Stimulated activated memory B cell treated with anti-CD40 and anti-IgM and Interleukin-4, amounts not matched to agents 10 μg/mL and 1 μg/mL and 100 μg/mL, for 72 hours (primary cell): Measurements from ENCODE around the gene BCL7B.
"Not testable (repeated sequence)": the region's sequence is repeated elsewhere in the genome, so short reads cannot be mapped to it uniquely, and the experiment has no call there.

Source experiments
- ATAC-seq: fragments of 150-1000 bp; cut with Tn5 transposase; 2 replicates; pipeline ENCODE4 v1.10.0; 2021
- H3K27ac Mint-ChIP-seq: one replicate; pipeline ENCODE4 v1.8.0; 2022; ENCODE audit warnings: mild to moderate bottlenecking, mixed read lengths
- H3K27me3 Mint-ChIP-seq: one replicate; pipeline ENCODE4 v1.8.0; 2022; ENCODE audit warnings: mixed read lengths
- H3K36me3 Mint-ChIP-seq: one replicate; pipeline ENCODE4 v1.8.0; 2022; ENCODE audit warnings: mixed read lengths
- H3K4me1 Mint-ChIP-seq: one replicate; pipeline ENCODE4 v1.8.0; 2022; ENCODE audit warnings: mixed read lengths
- H3K4me3 Mint-ChIP-seq: one replicate; pipeline ENCODE4 v1.8.0; 2022; ENCODE audit warnings: mild to moderate bottlenecking, moderate library complexity, mixed read lengths
- H3K9me3 Mint-ChIP-seq: one replicate; pipeline ENCODE4 v1.8.0; 2022; ENCODE audit warnings: mixed read lengths

BCL7B gene

GRCh38 chr7:73526896-73527821 is 30.3 kb downstream of the BCL7B start:
- Mint-ChIP-seq H3K36me3 (peaks cover 2% of the 10 kb centered on the region), H3K9me3 (no peaks in the 10 kb centered on the region), H3K27ac (peak overlapping the region; percentile 81), H3K4me1 (peaks cover 32% of the 10 kb centered on the region), H3K27me3 (no peaks in the 10 kb centered on the region), H3K4me3 (peak overlapping the region; percentile 6)
- no peak for ATAC-seq

GRCh38 chr7:73526158-73526494 is 31.4 kb downstream of the BCL7B start:
- Mint-ChIP-seq H3K27ac (peak overlapping the region; percentile 83), H3K4me1 (peaks cover 34% of the 10 kb centered on the region), H3K4me3 (peak overlapping the region; percentile 77)
- not testable (repeated sequence) for H3K27me3 Mint-ChIP-seq, H3K9me3 Mint-ChIP-seq, ATAC-seq, H3K36me3 Mint-ChIP-seq

DNA sequence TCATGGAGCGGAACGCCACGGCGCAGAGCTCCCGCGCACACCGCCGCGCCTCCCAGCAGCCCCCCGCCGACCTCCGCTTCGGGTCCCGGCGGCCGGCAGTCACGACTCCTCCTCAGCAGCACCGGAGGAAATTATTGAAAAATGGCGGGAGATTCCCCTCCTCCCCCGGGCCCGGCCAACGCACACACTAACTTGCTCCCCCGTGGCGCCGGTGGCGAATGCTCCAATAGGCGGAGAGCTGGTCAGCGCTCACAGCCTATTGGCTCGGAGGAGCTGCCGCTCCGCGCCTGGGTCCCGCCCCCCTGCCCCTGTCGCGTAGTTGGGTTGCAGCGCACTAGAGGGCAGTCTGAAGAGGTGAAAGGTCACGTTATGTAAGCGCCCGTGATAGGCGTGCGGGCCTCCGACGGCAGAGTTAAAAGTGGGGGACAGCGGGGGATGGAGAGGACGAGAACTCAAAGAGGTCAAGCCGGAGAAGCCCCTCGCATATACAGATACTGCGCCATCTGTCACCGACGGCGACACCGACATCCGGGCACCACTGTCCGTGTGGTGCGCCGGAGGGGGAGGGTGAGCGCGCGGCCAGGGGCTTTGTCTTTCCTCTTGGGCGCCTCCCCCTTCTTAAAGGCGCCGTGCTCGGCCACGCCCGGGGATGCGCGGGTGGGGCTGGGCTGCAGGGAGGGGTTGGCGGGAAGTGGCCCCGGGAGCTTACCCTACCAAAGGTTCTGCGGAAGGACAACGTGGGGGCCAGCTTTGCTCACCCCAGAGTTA is 35.2 kb downstream of the BCL7B start, which contains the start of gene BAZ1B:
TSS of gene BAZ1B (minus strand) at position 189 of the 768 bp plus-strand sequence. CDS start 360 bp downstream, outside the sequence.
- peak; percentile 98 for ATAC-seq
- peaks cover 69% of the 10 kb centered on the region for H3K4me1 Mint-ChIP-seq
- H3K9me3 Mint-ChIP-seq: no peaks in the 10 kb centered on the region
- peak within 1 kb of the TSS; percentile 88 for H3K4me3 Mint-ChIP-seq
- peak within 1 kb of the TSS; percentile 89 for H3K27ac Mint-ChIP-seq
- H3K27me3 Mint-ChIP-seq: no peaks in the 10 kb centered on the region
- peaks cover 21% of the 10 kb centered on the region for H3K36me3 Mint-ChIP-seq

DNA sequence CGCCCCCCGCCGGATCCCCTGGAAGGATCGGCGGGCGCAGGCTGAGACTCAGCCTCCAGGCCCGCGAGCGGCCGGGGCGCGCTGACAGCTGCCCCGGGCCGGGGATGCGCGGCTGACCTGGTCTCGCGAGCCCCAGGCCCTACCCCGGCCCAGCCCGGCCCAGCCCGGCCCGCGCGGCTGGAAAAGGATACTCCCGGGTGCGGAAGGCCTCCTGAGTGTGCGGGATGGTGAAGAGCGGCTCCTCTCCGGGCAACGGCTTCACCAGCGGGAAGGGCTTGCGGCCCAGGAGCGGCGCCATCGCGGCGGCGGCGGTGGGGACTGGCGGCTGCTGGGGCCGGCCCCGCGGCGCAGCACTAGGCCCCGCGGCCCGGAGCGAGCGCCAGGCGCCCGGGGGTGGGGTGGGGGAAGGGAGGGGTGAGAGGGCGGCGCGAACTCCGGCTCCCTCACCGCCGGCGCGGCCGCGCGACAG is 35.8 kb downstream of the BCL7B start:
- Mint-ChIP-seq H3K4me3 (peak overlapping the region; percentile 83), H3K27me3 (no peaks in the 10 kb centered on the region), H3K9me3 (no peaks in the 10 kb centered on the region), H3K27ac (peak overlapping the region; percentile 89), H3K4me1 (peaks cover 69% of the 10 kb centered on the region), H3K36me3 (peaks cover 27% of the 10 kb centered on the region)
- ATAC-seq: peak; percentile 78

- Mint-ChIP-seq H3K27me3 (no peaks in the 10 kb centered on the region), H3K36me3 (peaks cover 27% of the 10 kb centered on the region), H3K4me1 (peaks cover 69% of the 10 kb centered on the region), H3K9me3 (no peaks in the 10 kb centered on the region), H3K4me3 (peak overlapping the region; percentile 88), H3K27ac (peak overlapping the region; percentile 85)
- ATAC-seq: no peak
Measured at GRCh38 chr7:73520673-73521635, 36.5 kb downstream of the BCL7B start.

DNA sequence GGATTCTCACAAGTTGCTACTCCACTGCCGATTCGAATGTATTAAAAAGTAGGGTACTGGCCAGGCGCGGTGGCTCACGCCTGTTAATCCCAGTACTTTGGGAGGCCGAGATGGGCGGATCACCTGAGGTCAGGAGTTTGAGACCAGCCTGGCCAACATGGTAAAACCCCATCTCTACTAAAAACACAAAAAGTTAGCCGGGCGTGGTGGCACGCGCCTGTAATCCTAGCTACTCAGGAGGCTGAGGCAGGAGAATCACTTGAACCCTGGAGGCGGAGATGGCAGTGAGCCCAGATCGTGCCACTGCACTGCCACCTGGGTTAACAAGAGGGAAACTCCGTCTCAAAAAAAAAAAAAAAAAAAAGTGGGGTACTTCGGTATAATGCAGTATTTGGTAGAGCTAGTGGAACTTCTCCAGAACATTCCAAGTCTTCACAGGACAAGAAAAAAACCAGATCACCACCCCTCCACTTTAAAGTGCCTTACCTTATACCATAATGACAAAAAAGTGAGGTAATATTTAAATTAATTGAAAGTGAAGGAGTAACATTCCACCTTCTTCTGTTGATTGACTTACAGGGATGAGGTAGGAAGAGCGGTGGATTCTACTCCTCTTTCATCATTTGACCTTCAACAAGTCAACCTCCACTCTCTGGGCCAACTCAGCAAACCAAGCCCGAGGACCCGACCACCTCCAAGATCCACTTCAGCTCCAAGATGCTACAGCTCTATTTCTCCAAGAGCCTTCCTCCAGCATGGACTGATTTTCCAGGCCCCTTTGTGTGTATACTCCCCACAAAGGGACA is 37.4 kb downstream of the BCL7B start:
- ATAC-seq: no peak
- Mint-ChIP-seq H3K4me1 (peaks cover 60% of the 10 kb centered on the region), H3K27me3 (no peaks in the 10 kb centered on the region), H3K27ac (peak overlapping the region; percentile 85), H3K36me3 (peaks cover 29% of the 10 kb centered on the region), H3K9me3 (no peaks in the 10 kb centered on the region), H3K4me3 (peak overlapping the region; percentile 88)

DNA sequence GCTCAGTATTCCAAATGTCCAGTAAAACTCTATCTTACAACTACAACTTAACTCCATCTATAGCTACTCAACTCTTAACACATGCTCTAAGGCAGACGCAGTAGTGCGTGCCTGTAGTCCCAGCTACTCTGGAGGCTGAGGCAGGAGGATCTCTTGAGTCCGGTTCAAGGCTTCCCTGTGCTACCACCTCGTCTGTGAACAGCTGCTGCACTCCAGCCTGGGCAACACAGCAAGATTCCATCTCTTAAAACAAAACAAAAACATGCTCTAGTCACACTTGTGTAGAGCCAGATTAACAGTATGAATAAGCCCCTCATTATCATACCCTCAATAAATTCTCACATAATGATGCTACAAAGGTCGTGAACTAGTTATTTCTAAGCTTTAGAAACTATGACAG is 39.0 kb downstream of the BCL7B start:
- Mint-ChIP-seq H3K27ac (no peak overlapping the region), H3K27me3 (no peaks in the 10 kb centered on the region), H3K9me3 (no peaks in the 10 kb centered on the region), H3K36me3 (peaks cover 42% of the 10 kb centered on the region), H3K4me3 (peak overlapping the region; percentile 1), H3K4me1 (peaks cover 51% of the 10 kb centered on the region)
- no peak for ATAC-seq

DNA sequence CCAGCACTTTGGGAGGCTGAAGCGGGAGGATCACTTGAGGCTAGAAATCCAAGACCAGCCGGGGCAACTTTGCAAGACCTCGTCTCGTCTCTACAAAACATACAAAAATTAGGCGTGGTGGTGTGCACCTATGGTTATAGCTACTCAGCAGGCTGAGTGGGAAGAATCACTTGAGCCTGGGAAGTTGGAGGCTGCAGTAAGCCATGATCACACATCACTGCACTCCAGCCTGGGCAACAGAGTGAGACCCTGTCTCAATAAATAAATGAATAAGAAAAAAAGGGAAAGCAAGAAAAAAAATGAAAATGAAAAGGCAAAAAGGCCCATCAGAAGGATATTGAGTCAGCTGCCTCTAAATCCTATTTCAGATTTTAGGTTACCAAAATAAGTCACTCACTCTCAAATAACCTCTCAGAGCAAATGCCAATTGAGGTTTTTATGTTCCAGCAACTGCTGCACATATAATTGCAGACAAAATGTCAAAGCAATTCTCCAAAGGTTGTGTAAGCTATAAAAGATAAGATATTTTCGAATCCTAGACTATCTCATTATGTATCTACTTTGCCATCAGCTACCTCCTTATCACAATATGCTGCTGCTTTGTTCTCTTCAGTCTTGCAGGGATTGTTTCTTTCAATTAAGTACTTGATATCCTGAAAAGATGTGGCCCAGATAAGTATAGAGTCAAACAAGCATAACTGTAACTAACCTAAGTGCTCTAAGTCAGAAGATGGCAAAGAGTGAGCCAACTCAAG is 40.1 kb downstream of the BCL7B start:
- no peak for ATAC-seq
- Mint-ChIP-seq H3K4me3 (no peak overlapping the region), H3K9me3 (no peaks in the 10 kb centered on the region), H3K4me1 (peaks cover 51% of the 10 kb centered on the region), H3K27ac (no peak overlapping the region), H3K27me3 (no peaks in the 10 kb centered on the region), H3K36me3 (peaks cover 45% of the 10 kb centered on the region)

- ATAC-seq: no peak
- no peaks in the 10 kb centered on the region for H3K27me3 Mint-ChIP-seq
- no peak overlapping the region for H3K27ac Mint-ChIP-seq
- H3K4me1 Mint-ChIP-seq: peaks cover 39% of the 10 kb centered on the region
- no peak overlapping the region for H3K4me3 Mint-ChIP-seq
- peaks cover 48% of the 10 kb centered on the region for H3K36me3 Mint-ChIP-seq
- H3K9me3 Mint-ChIP-seq: no peaks in the 10 kb centered on the region
Measured at GRCh38 chr7:73515178-73515577, 42.3 kb downstream of the BCL7B start.

GRCh38 chr7:73512018-73512780 is 45.3 kb downstream of the BCL7B start:
- peaks cover 10% of the 10 kb centered on the region for H3K4me1 Mint-ChIP-seq
- no peaks in the 10 kb centered on the region for H3K27me3 Mint-ChIP-seq
- H3K4me3 Mint-ChIP-seq: no peak overlapping the region
- peaks cover 56% of the 10 kb centered on the region for H3K36me3 Mint-ChIP-seq
- no peaks in the 10 kb centered on the region for H3K9me3 Mint-ChIP-seq
- H3K27ac Mint-ChIP-seq: no peak overlapping the region
- ATAC-seq: no peak

DNA sequence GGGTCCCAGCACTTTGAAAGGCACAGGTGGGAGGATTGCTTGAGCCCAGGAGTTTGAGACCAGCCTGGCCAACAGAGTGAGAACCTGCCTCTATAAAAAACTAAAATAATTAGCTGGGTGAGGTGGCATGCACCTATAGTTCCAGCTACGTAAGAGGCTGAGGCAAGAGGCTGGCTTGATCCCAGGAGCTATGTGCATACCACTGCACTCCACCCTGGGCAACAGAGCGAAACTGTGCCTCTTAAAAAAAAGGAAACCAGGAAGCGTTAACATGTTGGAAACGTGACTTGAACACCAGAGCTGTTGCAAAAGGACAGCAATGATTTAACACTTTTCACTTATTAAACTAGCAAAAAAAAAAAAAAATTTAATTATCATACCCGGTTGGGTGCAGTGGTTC is 48.0 kb downstream of the BCL7B start:
- H3K4me3 Mint-ChIP-seq: no peak overlapping the region
- no peaks in the 10 kb centered on the region for H3K27me3 Mint-ChIP-seq
- H3K9me3 Mint-ChIP-seq: no peaks in the 10 kb centered on the region
- peaks cover 5% of the 10 kb centered on the region for H3K4me1 Mint-ChIP-seq
- ATAC-seq: no peak
- peaks cover 60% of the 10 kb centered on the region for H3K36me3 Mint-ChIP-seq
- H3K27ac Mint-ChIP-seq: no peak overlapping the region

DNA sequence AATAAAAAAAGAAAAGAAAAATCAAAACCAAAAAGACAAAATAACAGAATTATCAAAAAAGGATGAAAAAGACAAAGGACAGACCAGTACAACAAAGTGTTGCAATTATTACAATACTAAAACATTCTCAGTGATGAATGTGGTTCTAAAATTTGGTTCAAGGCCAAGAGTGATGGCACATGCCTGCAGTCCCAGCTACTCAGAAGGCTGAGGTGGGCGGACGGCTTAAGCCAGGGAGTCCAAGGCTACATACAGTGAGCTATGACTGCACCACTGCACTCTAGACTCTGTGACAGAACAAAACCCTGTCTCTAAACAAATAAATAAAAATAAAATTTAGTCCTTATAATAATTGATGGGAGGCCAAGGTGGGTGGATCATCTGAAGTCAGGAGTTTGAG is 49.9 kb downstream of the BCL7B start:
- no peak overlapping the region for H3K27ac Mint-ChIP-seq
- no peaks in the 10 kb centered on the region for H3K9me3 Mint-ChIP-seq
- no peaks in the 10 kb centered on the region for H3K27me3 Mint-ChIP-seq
- H3K4me3 Mint-ChIP-seq: no peak overlapping the region
- no peak for ATAC-seq
- peaks cover 63% of the 10 kb centered on the region for H3K36me3 Mint-ChIP-seq
- H3K4me1 Mint-ChIP-seq: no peaks in the 10 kb centered on the region

DNA sequence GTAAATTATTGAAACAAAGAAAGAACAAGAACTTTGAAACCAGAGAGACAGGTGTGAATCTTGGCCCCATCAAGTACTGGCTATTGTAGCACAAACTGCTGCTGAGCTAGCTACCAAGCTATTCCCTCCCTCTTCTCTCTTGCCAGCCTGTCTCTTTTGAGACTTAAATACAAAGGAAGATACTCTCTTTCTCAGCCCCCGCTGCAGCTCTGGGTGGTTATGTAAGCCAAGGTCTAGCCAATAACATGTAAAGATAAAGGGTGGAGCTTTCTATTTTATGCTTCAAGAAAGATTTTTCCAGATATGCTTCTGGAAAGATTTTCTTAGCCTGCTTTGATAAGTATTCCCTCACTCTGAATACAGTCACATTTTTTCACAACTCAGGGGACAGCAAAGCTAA is 52.6 kb downstream of the BCL7B start:
- H3K4me3 Mint-ChIP-seq: no peak overlapping the region
- H3K27me3 Mint-ChIP-seq: no peaks in the 10 kb centered on the region
- peak overlapping the region; percentile 32 for H3K27ac Mint-ChIP-seq
- no peak for ATAC-seq
- no peaks in the 10 kb centered on the region for H3K9me3 Mint-ChIP-seq
- no peaks in the 10 kb centered on the region for H3K4me1 Mint-ChIP-seq
- H3K36me3 Mint-ChIP-seq: peaks cover 66% of the 10 kb centered on the region
